GM18907 (cell line): ENCODE data around the gene ZNF491.
"Not testable (repeated sequence)": the region's sequence is repeated elsewhere in the genome, so short reads cannot be mapped to it uniquely, and the experiment has no call there.

Experiments
- ATAC-seq: cut with Tn5 transposase; IDR thresholded peaks from one replicate; pipeline ENCODE4 v1.9.1; 2021; ENCODE audit warnings: mild to moderate bottlenecking, moderate library complexity; ENCODE audit not compliant: unreplicated experiment

The ZNF491 gene

GRCh38 chr19:11798391-11799330 is at the start of gene ZNF491:
ZNF491 (plus strand) TSS chr19:11798523; CDS start chr19:11805954, 7,431 bp downstream.
- peak; percentile 85 for ATAC-seq

- no peak for ATAC-seq
These were observed 48.6 kb upstream of the ZNF491 start for GRCh38 chr19:11749751-11750150.

- no peak for ATAC-seq
These were observed 46.0 kb upstream of the ZNF491 start for GRCh38 chr19:11752244-11752736.

GRCh38 chr19:11754663-11755062 is 43.7 kb upstream of the ZNF491 start:
- no peak for ATAC-seq

- ATAC-seq: no peak
These were observed 41.4 kb upstream of the ZNF491 start for GRCh38 chr19:11756965-11757364.

GRCh38 chr19:11759805-11760204 is 38.5 kb upstream of the ZNF491 start:
- ATAC-seq: no peak

GRCh38 chr19:11763117-11763516 is 35.2 kb upstream of the ZNF491 start:
- ATAC-seq: no peak

- no peak for ATAC-seq
These were observed 34.7 kb upstream of the ZNF491 start for GRCh38 chr19:11763611-11764010.

GRCh38 chr19:11766597-11767591 is 31.4 kb upstream of the ZNF491 start, which contains the start of gene ZNF441:
ZNF441 (plus strand) TSS chr19:11767000; CDS start chr19:11767194, 194 bp downstream.
- ATAC-seq: peak; percentile 92

- peak; percentile 42 for ATAC-seq
These were observed 30.6 kb upstream of the ZNF491 start for GRCh38 chr19:11767633-11768133.

- no peak for ATAC-seq
These were observed 28.3 kb upstream of the ZNF491 start for GRCh38 chr19:11769995-11770394.

GRCh38 chr19:11771520-11771919 is 26.8 kb upstream of the ZNF491 start:
- ATAC-seq: not testable (repeated sequence)

GRCh38 chr19:11776669-11777068 is 21.7 kb upstream of the ZNF491 start:
- not testable (repeated sequence) for ATAC-seq

GRCh38 chr19:11780431-11781020 is 17.8 kb upstream of the ZNF491 start:
- no peak for ATAC-seq

GRCh38 chr19:11781295-11782057 is 16.8 kb upstream of the ZNF491 start:
- ATAC-seq: no peak

- ATAC-seq: no peak
These were observed 14.6 kb upstream of the ZNF491 start for GRCh38 chr19:11783767-11784166.

- ATAC-seq: no peak
These were observed 14.0 kb upstream of the ZNF491 start for GRCh38 chr19:11784356-11784755.

GRCh38 chr19:11787536-11787935 is 10.8 kb upstream of the ZNF491 start:
- no peak for ATAC-seq

GRCh38 chr19:11792942-11793341 is 5.4 kb upstream of the ZNF491 start:
- ATAC-seq: no peak

GRCh38 chr19:11797491-11797890 is 832 bp upstream of the ZNF491 start:
- peak; percentile 43 for ATAC-seq
